BLaER1 treated with 17β-estradiol and CSF1 and Interleukin-3, amounts not matched to agents 10 nM and 100 nM (cell line): ENCODE results near the gene GNL1.
"Not testable (repeated sequence)": the region's sequence is repeated elsewhere in the genome, so short reads cannot be mapped to it uniquely, and the experiment has no call there.

ENCODE experiments used
- H3K27ac ChIP-seq, 11 experiments: shearing (Covaris generic); formaldehyde crosslinking; 2 replicates each; pipeline ENCODE4 v1.8.1; 2022
- H3K27me3 ChIP-seq, 11 experiments: shearing (Covaris generic); formaldehyde crosslinking; 2 replicates each; pipeline ENCODE4 v1.8.1; 2022
- H3K36me3 ChIP-seq, 11 experiments: shearing (Covaris generic); formaldehyde crosslinking; 2 replicates each; pipeline ENCODE4 v1.8.1; 2022
- H3K4me1 ChIP-seq, 10 experiments: shearing (Covaris generic); formaldehyde crosslinking; 2 replicates each; pipeline ENCODE4 v1.8.1; 2022
- H3K4me2 ChIP-seq, 11 experiments: shearing (Covaris generic); formaldehyde crosslinking; 2 replicates each; pipeline ENCODE4 v1.8.1; 2022
- H3K4me3 ChIP-seq, 10 experiments: shearing (Covaris generic); formaldehyde crosslinking; 2 replicates each; pipeline ENCODE4 v1.8.1; 2022
- H3K9ac ChIP-seq, 11 experiments: shearing (Covaris generic); formaldehyde crosslinking; 2 replicates each; pipeline ENCODE4 v1.8.1; 2022
- H3K9me3 ChIP-seq, 11 experiments: shearing (Covaris generic); formaldehyde crosslinking; replicated peaks in 1 of 11; 2 replicates each; pipeline ENCODE4 v1.8.1; 2022
- H4K20me1 ChIP-seq, 11 experiments: shearing (Covaris generic); formaldehyde crosslinking; 2 replicates each; pipeline ENCODE4 v1.8.1; 2022
- Cebpa-rat ChIP-seq, 11 experiments: shearing (Covaris generic); IDR thresholded peaks; 2 replicates each; pipeline ENCODE4 v1.8.1; 2022

Gene GNL1

DNA sequence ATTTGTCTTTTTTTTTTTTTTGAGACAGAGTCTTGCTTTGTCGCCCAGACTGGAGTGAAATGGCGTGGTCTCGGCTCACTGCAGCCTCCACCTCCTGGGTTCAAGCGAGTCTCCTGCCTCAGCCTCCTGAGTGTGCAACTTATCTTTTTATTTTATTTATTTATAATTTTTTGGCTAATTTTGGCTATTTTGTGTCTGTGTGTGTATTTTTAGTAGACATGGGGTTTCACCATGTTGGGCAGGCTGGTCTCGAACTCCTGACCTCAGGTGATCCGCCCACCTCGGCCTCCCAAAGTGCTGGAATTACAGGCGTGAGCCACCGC, 39.6 kb downstream of the GNL1 start:
- TF ChIP-seq Cebpa-rat (IDR thresholded peaks at IDR 0.05), result peak in 7 of 11 experiments; percentile 5 to 55 (median 21); a peak in 11 of 22 replicates
- peaks cover 51 to 78% (median 60%) of the 10 kb centered on the region in 10 experiments for H3K4me1 ChIP-seq
- peak overlapping the region; percentile 84 to 95 (median 88); a peak in 21 of 22 replicates for H3K9ac ChIP-seq
- H3K4me3 ChIP-seq, result peak overlapping the region in 4 of 10 experiments; percentile 18 to 56 (median 50); a peak in 7 of 20 replicates
- peaks cover 27 to 63% (median 57%) of the 10 kb centered on the region in 11 experiments for H3K9me3 ChIP-seq
- not testable (repeated sequence) for H3K27me3 ChIP-seq, H4K20me1 ChIP-seq
- peak overlapping the region; percentile 95 to 100 (median 99) for H3K27ac ChIP-seq
- H3K4me2 ChIP-seq, result peak overlapping the region; percentile 19 to 96 (median 64); a peak in 18 of 22 replicates
- H3K36me3 ChIP-seq, result peaks cover 0 to 27% (median 8%) of the 10 kb centered on the region in 11 experiments; a peak in 9 of 22 replicates

DNA sequence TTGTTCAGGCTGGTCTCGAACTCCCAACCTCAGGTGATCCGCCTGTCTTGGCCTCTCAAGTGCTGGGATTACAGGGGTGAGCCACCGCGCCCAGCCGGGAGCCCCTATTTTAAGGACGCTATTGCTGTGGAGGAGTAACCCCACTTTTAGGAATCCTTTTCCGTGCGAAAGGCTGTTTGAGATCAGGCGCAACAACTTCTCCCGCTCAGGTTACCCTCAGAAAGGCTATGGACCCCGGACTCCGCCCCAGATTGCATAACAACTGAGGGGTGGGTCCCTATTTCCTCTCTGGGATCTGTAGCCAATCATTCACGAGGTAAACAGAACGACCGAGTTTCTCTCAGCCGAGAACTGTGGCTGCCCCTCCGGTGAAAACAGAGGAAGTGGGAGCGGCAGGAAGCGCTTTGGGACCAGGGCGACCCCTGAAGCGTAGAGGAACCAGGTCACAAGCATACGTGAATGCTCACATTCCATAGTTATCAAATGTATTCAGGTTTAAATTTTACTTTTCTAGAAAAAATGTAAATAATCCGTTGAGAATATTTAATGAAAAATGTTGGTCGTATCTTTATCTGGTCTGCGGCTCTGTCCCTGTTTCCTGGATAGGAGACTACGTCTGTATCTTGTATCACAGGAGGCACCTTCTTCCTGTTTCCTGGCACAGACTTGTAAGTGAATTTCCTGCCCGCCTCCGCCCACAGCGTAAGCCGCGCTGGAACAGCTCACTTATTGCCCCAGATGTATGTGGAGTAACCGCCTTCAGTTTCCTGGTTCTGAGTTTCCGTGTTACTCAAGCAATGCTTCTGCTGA, 40.1 kb downstream of the GNL1 start:
- H3K4me2 ChIP-seq, result peak overlapping the region; percentile 68 to 96 (median 85)
- H3K27ac ChIP-seq, result peak overlapping the region; percentile 95 to 100 (median 99)
- TF ChIP-seq Cebpa-rat (IDR thresholded peaks at IDR 0.05), result peak; percentile 70 to 97 (median 89); a peak in 20 of 22 replicates
- H4K20me1 ChIP-seq, result no peaks in the 10 kb centered on the region
- H3K4me3 ChIP-seq, result peak overlapping the region; percentile 44 to 70 (median 56); a peak in 19 of 20 replicates
- H3K27me3 ChIP-seq, result no peaks in the 10 kb centered on the region
- H3K4me1 ChIP-seq, result peaks cover 56 to 78% (median 66%) of the 10 kb centered on the region in 10 experiments
- H3K9ac ChIP-seq, result peak overlapping the region; percentile 84 to 95 (median 88)
- peaks cover 0 to 27% (median 8%) of the 10 kb centered on the region in 11 experiments; a peak in 9 of 22 replicates for H3K36me3 ChIP-seq
- H3K9me3 ChIP-seq, result peaks cover 27 to 58% (median 52%) of the 10 kb centered on the region in 11 experiments

DNA sequence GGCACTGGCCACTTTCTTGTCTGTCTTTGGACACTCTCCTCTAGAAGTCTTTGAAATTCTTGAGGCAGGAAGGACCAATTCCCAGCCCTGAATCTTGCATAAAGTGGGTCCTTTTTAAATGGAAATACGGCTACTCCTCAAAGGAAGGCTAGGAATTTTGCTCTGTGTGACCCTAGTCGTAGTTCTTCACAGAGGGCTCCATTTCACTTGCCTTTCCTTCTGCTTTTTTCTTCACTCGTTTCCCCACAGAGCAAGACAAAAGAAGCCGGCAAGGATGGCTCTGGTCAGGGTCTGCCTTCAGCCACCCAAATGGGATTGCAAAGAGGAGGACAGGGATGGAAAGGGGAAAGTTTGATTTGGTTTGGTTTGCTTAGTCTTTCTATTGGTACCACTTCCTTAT, 41.2 kb downstream of the GNL1 start:
- no peak for TF ChIP-seq Cebpa-rat (IDR thresholded peaks at IDR 0.05)
- Histone ChIP-seq H3K4me2 (peak overlapping the region; percentile 68 to 96 (median 85)), H3K27ac (peak overlapping the region; percentile 95 to 100 (median 99)), H3K27me3 (no peaks in the 10 kb centered on the region), H3K4me1 (peaks cover 67 to 82% (median 73%) of the 10 kb centered on the region in 10 experiments), H3K9me3 (peaks cover 24 to 49% (median 42%) of the 10 kb centered on the region in 11 experiments), H3K4me3 (peak overlapping the region; percentile 44 to 70 (median 56); a peak in 16 of 20 replicates), H4K20me1 (no peaks in the 10 kb centered on the region), H3K36me3 (peaks cover 0 to 19% (median 5%) of the 10 kb centered on the region in 11 experiments; a peak in 8 of 22 replicates), H3K9ac (peak overlapping the region; percentile 84 to 95 (median 88); a peak in 21 of 22 replicates)

DNA sequence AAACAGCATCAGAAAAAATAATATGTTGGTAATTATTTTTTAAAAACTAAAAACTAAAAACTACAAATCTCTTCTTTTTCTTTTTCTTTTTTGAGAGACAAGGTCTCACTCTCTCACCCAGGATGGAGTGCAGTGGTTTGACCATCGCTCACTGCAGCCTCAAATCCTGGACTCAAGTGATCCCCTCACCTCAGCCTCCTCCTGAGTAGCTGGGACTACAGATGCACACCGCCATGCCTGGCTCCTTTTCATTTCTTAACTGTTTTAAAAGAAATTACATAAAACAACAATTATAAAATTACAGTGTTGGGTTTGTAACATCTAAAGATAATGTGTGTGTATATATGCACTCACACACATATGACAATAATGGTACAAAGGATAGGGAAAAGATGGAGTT, 42.8 kb downstream of the GNL1 start:
- Histone ChIP-seq H3K27ac (peak overlapping the region in 10 of 11 experiments; percentile 95 to 100 (median 99); a peak in 18 of 22 replicates), H3K36me3 (peaks cover 0 to 3% (median 0%) of the 10 kb centered on the region in 11 experiments; a peak in 3 of 22 replicates), H3K4me3 (no peak overlapping the region), H3K27me3 (no peaks in the 10 kb centered on the region), H3K4me1 (peaks cover 81 to 89% (median 84%) of the 10 kb centered on the region in 10 experiments), H3K9me3 (peaks cover 9 to 32% (median 25%) of the 10 kb centered on the region in 11 experiments), H4K20me1 (no peaks in the 10 kb centered on the region), H3K4me2 (peak overlapping the region in 8 of 11 experiments; percentile 34 to 96 (median 92); a peak in 9 of 22 replicates), H3K9ac (no peak overlapping the region)
- TF ChIP-seq Cebpa-rat (IDR thresholded peaks at IDR 0.05), result no peak

DNA sequence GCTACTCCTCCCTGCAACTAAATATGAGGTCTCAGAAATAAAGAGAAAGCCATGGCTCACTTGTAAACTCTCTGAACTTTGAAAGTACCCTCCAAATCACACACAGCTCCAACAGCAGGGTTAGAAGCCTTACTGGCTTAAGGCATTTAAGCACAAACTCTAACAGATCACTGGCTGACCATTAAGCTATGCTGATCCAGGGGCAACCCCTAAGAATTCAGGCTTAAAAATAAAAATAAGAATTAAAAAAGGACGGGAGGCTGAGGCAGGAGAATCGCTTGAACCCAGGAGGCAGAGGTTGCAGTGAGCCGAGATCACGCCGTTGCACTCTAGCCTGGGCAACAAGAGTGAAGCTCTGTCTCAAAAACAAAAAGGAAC, 45.1 kb downstream of the GNL1 start:
- peak overlapping the region; percentile 85 to 96 (median 92) for H3K4me2 ChIP-seq

DNA sequence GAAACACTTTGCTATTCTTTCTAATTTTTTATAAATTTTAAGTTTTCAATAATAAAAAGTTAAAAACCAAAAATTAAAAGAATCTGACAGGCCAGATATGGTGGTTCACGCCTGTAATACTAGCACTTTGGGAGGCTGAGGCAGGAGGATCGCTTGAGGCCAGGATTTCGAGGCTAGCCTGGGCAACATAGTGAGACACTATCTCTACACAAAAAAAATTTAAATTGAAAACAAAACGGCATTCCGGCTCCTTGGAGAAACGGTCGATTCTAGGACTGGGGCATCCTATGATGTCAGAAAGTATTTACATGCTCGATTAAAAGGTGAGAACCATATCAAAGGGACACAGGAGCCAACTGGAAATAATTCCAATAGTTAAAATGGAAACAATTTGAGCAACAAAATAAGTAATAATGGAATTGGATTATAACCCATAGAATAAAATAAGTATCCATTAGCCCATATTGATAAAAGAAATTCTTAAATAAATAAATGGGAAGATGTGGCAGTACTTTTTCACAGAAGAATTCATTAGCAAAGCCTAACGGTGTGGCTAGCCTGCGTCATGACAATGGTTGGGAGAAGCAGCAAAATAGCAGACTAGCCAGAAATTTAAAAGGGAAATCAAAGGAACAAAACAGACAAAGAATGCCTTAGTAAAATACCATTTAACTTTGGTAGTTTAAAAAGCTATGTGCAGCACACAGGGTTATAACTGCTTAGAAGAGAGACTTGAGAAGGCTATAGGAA, 45.7 kb downstream of the GNL1 start:
- Histone ChIP-seq H3K27me3 (no peaks in the 10 kb centered on the region), H3K36me3 (no peaks in the 10 kb centered on the region), H3K4me2 (peak overlapping the region; percentile 85 to 96 (median 92)), H3K4me1 (peaks cover 89 to 100% (median 97%) of the 10 kb centered on the region in 10 experiments), H3K9me3 (peaks cover 0 to 16% (median 8%) of the 10 kb centered on the region in 11 experiments; a peak in 12 of 22 replicates), H3K9ac (peak overlapping the region; percentile 64 to 84 (median 77)), H4K20me1 (no peaks in the 10 kb centered on the region), H3K27ac (peak overlapping the region; percentile 70 to 100 (median 99)), H3K4me3 (no peak overlapping the region)
- TF ChIP-seq Cebpa-rat (IDR thresholded peaks at IDR 0.05), result no peak

More for the DNA sequence above, 45.1 kb downstream of the GNL1 start:
- TF ChIP-seq Cebpa-rat (IDR thresholded peaks at IDR 0.05), result no peak
- no peak overlapping the region for H3K4me3 ChIP-seq
- H3K27ac ChIP-seq, result peak overlapping the region; percentile 14 to 100 (median 99); a peak in 21 of 22 replicates
- peaks cover 0 to 16% (median 8%) of the 10 kb centered on the region in 11 experiments; a peak in 12 of 22 replicates for H3K9me3 ChIP-seq
- H3K4me1 ChIP-seq, result peaks cover 91 to 97% (median 94%) of the 10 kb centered on the region in 10 experiments
- no peaks in the 10 kb centered on the region for H3K36me3 ChIP-seq
- no peaks in the 10 kb centered on the region for H3K27me3 ChIP-seq
- peak overlapping the region; percentile 31 to 84 (median 76); a peak in 21 of 22 replicates for H3K9ac ChIP-seq
- no peaks in the 10 kb centered on the region for H4K20me1 ChIP-seq

DNA sequence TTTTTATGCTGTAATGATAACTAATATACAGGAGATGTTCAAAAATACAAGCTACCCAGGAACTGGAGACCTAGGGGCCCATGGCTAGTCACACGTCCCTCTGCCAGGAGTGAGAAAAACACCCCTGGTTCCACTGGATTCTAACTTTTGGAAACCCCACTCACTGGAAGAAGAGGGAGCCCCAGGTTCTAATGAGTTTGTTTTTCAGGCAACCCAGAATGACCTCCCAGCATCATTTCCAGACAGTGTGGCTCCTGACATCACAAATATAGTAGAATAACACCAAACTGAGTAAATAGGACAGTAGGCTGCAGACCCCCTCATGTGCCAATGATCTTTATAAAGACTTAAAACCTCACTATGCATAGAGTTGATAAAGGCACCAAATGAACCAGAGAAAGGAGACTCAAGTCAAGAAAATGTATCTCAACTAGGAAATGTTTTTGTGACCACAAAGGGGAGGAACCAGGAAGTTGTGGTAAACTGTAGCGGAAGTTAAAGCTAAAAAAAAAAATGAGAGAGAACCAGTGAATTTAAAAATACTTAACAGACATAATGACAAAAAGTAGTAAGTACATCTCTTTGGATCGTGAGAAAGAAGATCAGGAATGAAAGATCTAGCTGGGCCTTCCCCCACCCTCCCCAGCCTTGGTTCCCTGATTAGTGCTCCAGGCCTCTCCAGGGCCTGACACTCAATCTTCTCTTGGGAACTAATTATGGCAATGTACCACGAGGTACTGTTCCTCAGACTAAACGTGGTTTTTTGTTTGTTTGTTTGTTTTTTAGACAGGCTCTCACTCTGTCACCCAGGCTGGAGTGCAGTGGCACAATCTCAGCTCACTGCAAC, 47.2 kb downstream of the GNL1 start:
- peak overlapping the region; percentile 85 to 96 (median 92) for H3K4me2 ChIP-seq

More for the DNA sequence above, 47.2 kb downstream of the GNL1 start:
- no peaks in the 10 kb centered on the region for H3K36me3 ChIP-seq
- peak overlapping the region; percentile 13 to 57 (median 46); a peak in 17 of 20 replicates for H3K4me3 ChIP-seq
- H3K27me3 ChIP-seq, result no peaks in the 10 kb centered on the region
- peaks cover 0 to 5% (median 3%) of the 10 kb centered on the region in 11 experiments; a peak in 11 of 22 replicates for H3K9me3 ChIP-seq
- H3K4me1 ChIP-seq, result peaks cover 85 to 100% (median 90%) of the 10 kb centered on the region in 10 experiments
- peak overlapping the region; percentile 64 to 84 (median 77); a peak in 21 of 22 replicates for H3K9ac ChIP-seq
- no peak for TF ChIP-seq Cebpa-rat (IDR thresholded peaks at IDR 0.05)
- H3K27ac ChIP-seq, result peak overlapping the region; percentile 70 to 100 (median 99)
- H4K20me1 ChIP-seq, result no peaks in the 10 kb centered on the region
